Measurements from ENCODE around the gene AMN1.

The AMN1 gene

DNA sequence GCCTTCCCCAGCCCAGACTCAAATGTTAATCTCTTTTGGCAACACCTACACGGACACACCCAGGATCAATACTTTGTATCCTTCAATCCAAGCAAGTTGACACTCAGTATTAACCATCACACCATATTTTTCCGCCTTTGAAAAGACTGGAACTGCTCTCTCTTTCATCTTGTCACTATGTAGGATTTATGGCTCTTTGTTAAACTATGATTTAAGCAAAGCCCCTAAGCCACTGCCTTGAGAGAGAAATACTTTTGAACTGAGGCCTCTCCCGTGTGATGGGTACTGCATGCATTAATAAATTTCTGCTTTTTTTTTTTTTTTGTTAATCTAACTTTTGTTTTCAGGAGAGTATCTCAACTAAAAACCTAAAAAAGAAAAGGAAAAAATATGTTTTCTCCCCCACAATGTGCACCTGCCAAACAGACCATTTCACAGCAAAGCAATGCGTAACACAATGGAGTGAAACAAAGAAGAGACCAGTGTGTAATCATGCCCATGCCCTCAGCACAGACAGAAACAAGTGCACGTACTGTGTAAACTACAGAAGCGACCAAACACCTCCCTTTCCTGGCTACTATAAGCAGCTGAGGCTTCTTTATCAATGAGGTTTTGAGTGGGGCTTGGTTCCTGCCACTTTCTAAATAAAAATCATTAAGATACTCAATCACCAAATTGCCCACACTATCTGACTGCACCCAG is 97.6 kb downstream of the AMN1 start:
- no peak for DNase-seq (ENCODE audit: low spot score)

DNA sequence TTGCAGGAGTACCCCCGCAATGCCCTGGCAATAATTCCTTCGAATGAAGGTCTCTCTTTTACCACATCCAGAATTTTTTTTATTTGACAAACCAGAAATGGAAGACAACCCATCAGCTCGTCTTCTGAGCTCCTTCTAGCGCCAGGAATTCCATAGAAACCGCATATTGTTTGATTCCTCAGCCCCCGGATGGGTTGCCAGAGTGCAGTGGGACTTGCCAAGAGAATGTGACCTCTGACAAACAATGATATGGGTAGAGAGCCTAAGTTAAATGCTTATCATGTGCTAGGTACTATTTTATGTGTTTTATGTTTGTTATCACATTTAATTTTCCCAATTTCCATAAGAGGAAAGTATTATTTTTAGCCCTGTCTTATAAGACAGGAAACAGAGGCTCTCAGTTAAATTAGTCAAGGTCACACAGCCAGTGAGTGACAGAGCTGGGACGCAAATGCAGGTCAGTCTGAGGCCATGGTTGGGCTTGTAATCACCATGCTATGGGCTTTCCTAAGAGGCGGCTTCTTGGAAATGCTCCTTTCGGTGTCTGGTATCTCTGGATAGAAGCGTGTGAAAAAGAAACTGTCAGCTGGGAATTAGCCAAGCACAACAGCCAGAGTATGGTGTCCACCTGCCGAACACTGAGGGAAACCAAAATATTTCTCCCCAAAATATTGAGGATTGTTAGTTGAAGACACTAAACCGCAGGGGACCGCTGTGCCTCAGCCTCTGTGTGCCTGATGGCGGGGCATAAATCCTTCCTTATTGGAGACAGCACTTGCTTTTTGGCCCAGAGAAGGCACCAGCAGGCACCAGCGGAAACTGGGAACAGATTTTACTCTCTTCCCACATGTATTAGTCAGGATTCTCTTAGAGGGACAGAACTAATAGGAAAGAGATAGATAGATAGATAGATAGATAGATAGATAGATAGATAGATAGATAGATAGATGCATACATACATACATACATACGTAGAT is 98.8 kb downstream of the AMN1 start:
- DNase-seq (ENCODE audit: low spot score), result no peak

DNA sequence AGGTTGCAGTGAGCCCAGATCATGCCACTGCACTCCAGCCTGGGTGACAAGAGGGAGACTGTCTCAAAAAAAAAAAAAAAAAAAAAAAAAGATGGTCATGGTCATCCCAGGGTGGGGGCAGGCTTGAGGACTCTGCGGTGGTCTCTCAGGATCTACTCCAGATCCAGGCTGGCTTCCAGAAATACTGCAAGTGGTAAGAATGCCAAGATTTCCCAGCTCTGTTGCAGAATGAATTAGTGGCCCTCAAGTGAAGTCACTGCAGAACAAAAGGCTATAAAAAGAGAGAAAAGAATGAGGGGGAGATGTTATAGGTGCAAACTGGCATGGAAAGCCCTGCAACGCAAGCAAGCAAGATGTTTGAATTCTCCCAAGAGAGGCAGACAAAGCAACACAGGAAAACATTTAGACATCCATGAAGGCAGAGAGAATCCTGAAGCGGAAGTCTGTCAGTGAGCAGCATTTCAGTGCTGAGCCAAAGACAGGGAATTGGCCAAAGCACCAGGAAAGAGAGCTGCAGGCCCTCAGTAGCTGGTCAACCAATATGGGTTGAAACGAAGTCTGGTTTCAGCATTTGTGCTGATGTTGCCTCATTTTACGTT is 101.3 kb downstream of the AMN1 start:
- DNase-seq (ENCODE audit: low spot score), result no peak

DNA sequence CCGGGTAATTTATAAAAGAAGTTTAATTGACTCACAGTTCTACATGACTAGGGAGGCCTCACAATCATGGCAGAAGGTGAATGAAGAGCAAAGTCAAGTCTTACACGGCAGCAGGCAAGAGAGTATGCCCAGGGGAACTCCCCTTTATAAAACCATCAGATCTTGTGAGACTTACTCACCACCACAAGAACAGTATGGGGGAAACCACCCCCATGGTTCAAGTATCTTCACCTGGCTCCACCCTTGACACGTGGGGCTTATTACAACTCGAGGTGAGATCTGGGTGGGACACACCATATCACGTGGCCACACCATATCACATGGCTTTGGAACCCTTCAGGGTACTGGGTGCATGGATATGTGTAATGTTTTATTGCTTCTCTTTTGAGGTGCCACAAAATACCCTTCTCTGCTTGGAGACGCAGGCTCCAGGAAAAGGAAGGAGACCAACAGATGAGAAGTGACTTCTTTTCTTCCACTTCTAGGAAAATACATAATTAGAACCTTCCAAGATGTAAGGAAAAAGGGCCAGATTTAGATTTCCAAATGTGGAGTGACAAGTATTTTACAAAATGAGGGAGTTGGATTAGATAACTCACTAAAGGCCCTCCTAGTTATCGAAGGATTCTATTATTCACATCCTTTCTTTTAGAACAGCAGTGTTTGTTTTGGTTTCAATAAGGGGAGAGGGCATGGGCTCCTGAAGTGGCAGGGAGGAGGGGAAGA is 102.4 kb downstream of the AMN1 start:
- DNase-seq (ENCODE audit: low spot score), result no peak

DNA sequence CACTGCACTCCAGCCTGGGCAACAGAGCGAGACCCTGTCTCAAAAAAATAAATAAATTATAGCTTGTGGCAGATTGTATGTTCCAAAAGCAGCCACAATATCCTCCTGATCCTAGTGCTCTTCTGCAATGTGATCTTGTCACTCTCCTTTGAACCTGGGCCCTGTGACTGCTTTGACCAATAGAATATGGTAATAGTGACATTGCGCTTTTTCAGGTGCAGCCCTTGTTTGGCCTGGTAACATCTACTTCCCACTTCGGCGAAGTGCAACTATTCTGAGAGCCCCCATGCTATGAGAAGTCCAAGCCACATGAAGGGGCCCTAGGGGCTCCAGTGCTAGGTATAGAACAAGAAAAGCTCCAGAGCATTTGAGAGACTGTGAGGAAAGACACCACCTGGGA is 106.8 kb downstream of the AMN1 start:
- DNase-seq (ENCODE audit: low spot score), result no peak

All from iPS-NIHi11 (cell line).